Testis (tissue), 2 donors: ENCODE data around the gene RCOR2.
A peak's percentile ranks its signal among the peaks of the same experiment; 100 is the strongest.

Experiments
- CTCF ChIP-seq, 3 experiments: fragments of 450-650 bp in 2 of 3; fragments of 200-600 bp in 1 of 3; sonication (generic) in 1 of 3; IDR thresholded peaks; one replicate each; pipeline ENCODE4 v1.5.1; 2016 to 2019; ENCODE audit warnings: antibody characterized with exemption in 3 of 3, mild to moderate bottlenecking in 2 of 3, moderate library complexity in 1 of 3
- POLR2A ChIP-seq: fragments of 450-650 bp; IDR thresholded peaks from one replicate; pipeline ENCODE4 v1.6.1; 2017; ENCODE audit warnings: antibody characterized with exemption, mild to moderate bottlenecking, moderate library complexity

- TF ChIP-seq POLR2A (no peak), CTCF (IDR thresholded peaks at IDR 0.05) (peak in 2 of 3 experiments; percentile 27 to 32)
Measured at GRCh38 chr11:63915961-63916836, 765 bp downstream of the RCOR2 start.
